ENCODE measurements around the gene ZNF554. TPM values are rescaled to one million over a fixed set of nuclear protein-coding genes. Genes with fewer than 3 reads are reported as not detected.

Gene ZNF554
- total RNA-seq, 2 donors from 2014 or later, result 3.6 to 4.4 TPM

DNA sequence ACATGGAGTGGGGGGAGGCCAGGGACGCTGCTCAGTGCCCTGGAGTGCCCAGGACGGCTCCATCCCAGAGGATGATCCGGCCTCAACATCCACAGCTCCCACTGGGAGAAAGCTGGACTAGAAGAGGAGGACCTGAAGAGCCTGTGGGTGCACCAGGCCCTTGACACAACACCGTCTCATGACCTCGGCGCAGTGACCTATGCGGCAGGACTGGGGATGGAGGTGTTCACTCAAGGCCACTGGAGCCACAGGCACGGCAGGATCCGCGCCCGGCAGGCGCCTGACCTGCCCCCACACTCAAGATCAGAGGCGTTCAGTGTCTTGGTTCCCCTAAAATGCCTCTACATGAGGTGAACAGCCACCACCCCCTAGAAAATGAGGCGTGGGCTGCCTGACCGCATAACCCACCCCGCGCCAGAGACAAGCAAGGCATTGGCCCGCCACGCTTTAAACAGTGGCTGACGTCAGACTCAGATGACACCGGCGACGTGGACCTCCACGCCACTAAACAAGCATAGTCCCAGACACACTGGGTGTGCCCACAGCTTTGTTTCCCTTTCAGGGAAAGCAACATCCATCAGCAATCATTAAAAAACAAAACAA is 44.6 kb upstream of the ZNF554 start:
- intact Hi-C loops (cut with DNase I), result no loop called here
- peaks cover 6% of the 10 kb centered on the region for H3K4me1 ChIP-seq
- H3K27ac ChIP-seq, result peak overlapping the region in 2 of 4 donors; percentile 24 to 66
- no peak overlapping the region for H3K4me3 ChIP-seq
- 81 to 92% methylated on average over 13 to 24 of the region's 24 CpGs for WGBS, 2 donors
- ATAC-seq, result no peak
- no peak for DNase-seq
- TF ChIP-seq, protein P1, sequence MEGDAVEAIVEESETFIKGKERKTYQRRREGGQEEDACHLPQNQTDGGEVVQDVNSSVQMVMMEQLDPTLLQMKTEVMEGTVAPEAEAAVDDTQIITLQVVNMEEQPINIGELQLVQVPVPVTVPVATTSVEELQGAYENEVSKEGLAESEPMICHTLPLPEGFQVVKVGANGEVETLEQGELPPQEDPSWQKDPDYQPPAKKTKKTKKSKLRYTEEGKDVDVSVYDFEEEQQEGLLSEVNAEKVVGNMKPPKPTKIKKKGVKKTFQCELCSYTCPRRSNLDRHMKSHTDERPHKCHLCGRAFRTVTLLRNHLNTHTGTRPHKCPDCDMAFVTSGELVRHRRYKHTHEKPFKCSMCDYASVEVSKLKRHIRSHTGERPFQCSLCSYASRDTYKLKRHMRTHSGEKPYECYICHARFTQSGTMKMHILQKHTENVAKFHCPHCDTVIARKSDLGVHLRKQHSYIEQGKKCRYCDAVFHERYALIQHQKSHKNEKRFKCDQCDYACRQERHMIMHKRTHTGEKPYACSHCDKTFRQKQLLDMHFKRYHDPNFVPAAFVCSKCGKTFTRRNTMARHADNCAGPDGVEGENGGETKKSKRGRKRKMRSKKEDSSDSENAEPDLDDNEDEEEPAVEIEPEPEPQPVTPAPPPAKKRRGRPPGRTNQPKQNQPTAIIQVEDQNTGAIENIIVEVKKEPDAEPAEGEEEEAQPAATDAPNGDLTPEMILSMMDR (IDR thresholded peaks at IDR 0.05), result no peak
- TF ChIP-seq POLR2A (IDR thresholded peaks at IDR 0.05), result no peak
- H3K27me3 ChIP-seq, result no peaks in the 10 kb centered on the region
- H3K9me3 ChIP-seq, result no peaks in the 10 kb centered on the region
- H3K36me3 ChIP-seq (replicated peaks in 1 of 2; ENCODE audit: insufficient read depth in 1 of 2, low read depth in 2 of 2), result no peaks in the 10 kb centered on the region

DNA sequence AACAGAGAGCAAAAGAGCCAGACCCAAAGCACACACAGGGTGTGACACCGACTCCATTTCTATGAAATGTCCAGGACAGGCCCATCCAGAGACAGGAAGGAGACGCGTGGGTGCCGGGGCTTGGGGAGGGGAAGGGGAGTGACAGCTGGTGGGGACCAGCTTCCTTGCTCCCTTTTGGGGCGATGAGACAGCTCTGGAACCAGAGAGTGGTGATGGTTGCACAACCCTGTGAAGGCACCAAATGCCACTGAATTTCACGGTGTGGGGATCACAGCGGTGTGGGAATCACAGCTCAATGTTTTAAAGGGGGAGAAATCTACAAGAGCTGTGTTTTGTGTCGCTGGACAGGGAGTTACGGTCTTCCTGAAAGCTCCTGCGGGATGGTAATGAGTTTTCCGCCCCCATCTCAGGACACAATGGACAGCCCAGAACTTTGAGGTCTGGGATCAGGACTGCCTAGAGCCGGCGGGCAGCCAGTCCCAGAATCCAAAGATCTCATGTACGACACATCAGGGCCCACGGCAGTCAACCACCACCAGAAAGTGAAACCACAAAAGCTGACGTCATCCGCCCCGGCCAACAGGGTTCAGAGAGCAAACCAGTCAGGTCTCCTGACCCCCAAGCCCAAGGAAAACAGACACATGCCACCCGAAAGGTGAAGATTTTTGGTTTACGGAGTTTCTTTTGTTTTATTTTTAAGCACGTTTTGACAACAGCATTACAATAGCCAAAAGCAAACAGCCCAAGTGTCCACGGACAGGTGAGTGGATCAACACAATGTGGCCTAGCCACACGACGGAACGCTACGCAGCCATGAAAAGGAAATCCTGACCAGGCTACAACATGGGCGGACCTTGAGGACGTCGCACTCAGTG is 43.9 kb upstream of the ZNF554 start:
- peaks cover 4% of the 10 kb centered on the region for H3K4me1 ChIP-seq
- no peaks in the 10 kb centered on the region for H3K27me3 ChIP-seq
- intact Hi-C loops (cut with DNase I), result no loop called here
- peak overlapping the region in 2 of 4 donors; percentile 24 to 66 for H3K27ac ChIP-seq
- DNase-seq, result peak in 3 of 4 donors; percentile 30 to 54 (median 40)
- no peak for TF ChIP-seq POLR2A (IDR thresholded peaks at IDR 0.05)
- TF ChIP-seq, protein P1 (IDR thresholded peaks at IDR 0.05), result no peak
- H3K4me3 ChIP-seq, result no peak overlapping the region
- no peaks in the 10 kb centered on the region for H3K9me3 ChIP-seq
- no peaks in the 10 kb centered on the region for H3K36me3 ChIP-seq (replicated peaks in 1 of 2; ENCODE audit: insufficient read depth in 1 of 2, low read depth in 2 of 2)
- WGBS, 2 donors, result 74 to 86% methylated on average over 28 to 29 of the region's 29 CpGs
- ATAC-seq, result peak; percentile 19

DNA sequence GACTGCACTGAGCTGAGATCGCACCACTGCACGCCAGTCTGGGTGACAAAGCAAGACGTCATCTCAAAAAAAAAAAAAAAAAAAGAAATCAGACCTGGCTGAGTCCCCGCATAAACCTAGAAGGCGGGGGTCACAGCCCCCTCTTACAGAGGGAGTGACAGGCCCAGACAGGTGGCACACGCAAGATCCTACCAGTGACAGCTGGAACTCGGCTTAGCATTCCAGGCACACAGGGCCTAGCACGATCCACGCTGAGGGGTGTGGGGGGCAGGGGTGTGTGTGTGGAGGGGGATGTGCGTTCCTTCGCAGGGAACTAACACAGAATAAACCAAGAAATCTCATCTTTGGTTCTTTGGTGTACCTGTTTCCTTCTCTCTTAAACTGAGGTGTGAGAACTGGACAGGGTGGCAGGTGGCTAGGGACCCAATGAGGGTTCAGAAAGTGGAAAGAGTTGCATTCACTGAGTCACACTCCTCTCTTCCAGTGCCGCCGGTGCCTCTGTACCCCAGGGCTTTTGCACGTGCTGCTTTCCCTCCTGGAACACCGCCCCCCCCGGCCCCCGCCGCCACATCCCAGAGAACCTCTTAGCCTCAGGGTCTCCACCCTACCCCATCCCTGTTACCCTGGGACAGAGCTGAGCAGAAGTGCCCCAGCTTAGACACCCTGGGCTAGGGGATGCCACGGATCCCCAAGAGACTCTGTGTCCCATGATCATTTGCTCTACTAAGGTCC is 41.5 kb upstream of the ZNF554 start:
- H3K36me3 ChIP-seq (replicated peaks in 1 of 2; ENCODE audit: insufficient read depth in 1 of 2, low read depth in 2 of 2), result no peaks in the 10 kb centered on the region
- H3K27me3 ChIP-seq, result no peaks in the 10 kb centered on the region
- WGBS, 2 donors, result 87 to 96% methylated on average over 13 to 19 of the region's 19 CpGs
- TF ChIP-seq, protein P1 (IDR thresholded peaks at IDR 0.05), result no peak
- TF ChIP-seq POLR2A (IDR thresholded peaks at IDR 0.05), result no peak
- DNase-seq, result no peak
- no peak overlapping the region for H3K4me3 ChIP-seq
- H3K27ac ChIP-seq, result no peak overlapping the region
- intact Hi-C loops (cut with DNase I), result no loop called here
- H3K9me3 ChIP-seq, result no peaks in the 10 kb centered on the region
- peaks cover 23% of the 10 kb centered on the region for H3K4me1 ChIP-seq
- ATAC-seq, result no peak

DNA sequence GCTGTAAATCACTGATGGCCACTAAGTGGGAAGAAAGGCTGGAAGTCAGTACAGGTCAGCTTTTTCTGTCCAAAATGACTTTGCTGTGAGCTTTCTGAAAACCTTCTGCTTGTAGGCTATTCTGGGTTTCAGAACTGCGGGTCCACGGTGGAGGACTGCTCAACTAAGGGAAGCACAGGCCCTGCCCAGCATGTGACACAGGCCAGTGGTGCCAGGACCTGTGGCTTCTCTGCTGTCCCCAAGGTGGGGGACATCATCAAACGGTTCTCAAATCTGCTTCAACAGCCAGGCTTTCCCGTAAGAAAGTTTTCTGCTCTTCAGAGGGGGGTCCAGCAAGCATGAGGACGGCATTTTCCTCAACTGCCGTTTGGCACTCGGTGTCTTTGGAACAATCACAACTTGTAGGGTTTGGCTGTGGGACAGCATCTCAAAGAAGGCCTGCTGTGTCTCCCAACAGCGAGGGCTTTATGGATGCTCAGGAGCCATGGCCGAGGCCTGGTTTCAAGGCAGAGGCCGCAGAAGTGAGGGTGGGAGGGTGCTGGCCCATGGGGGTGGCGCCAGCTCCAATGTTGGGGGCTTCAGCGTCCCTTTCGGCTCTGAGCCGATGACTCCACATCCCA is 40.4 kb upstream of the ZNF554 start:
- Histone ChIP-seq H3K36me3 (replicated peaks in 1 of 2; ENCODE audit: insufficient read depth in 1 of 2, low read depth in 2 of 2) (no peaks in the 10 kb centered on the region), H3K9me3 (no peaks in the 10 kb centered on the region), H3K27ac (no peak overlapping the region), H3K27me3 (no peaks in the 10 kb centered on the region), H3K4me3 (no peak overlapping the region), H3K4me1 (peaks cover 31% of the 10 kb centered on the region)
- DNase-seq (no peak), ATAC-seq (no peak)
- intact Hi-C loops (cut with DNase I), result no loop called here
- 69 to 77% methylated on average over 12 to 14 of the region's 14 CpGs for WGBS, 2 donors
- TF ChIP-seq POLR2A (IDR thresholded peaks at IDR 0.05), result no peak
- TF ChIP-seq, protein P1 (IDR thresholded peaks at IDR 0.05), result no peak
